PC-9 (cell line): ENCODE data around the gene ACSM2B. TPM values are rescaled to one million over a fixed set of nuclear protein-coding genes. Genes with fewer than 3 reads are reported as not detected.
"Not testable (repeated sequence)": the region's sequence is repeated elsewhere in the genome, so short reads cannot be mapped to it uniquely, and the experiment has no call there.

Source experiments
- BruUV-seq: library from RNA; stranded (reverse); fragments of 400-500 nt; replicated peaks from 2 replicates; lab custom pipeline; 2021; lab: Mats Ljungman, UMichigan
- CTCF ChIA-PET: fragments of 300-600 bp; sonication (Branson Sonifier 250); formaldehyde crosslinking; loops from one replicate; lab custom pipeline; 2022; ENCODE audit warnings: antibody characterized with exemption; lab: Charles Lee
- POLR2A ChIA-PET: fragments of 300-600 bp; sonication (Branson Sonifier 250); formaldehyde crosslinking; loops from one replicate; lab custom pipeline; 2022; ENCODE audit warnings: antibody characterized with exemption; ENCODE audit not compliant: unreplicated experiment; lab: Charles Lee
- DNase-seq, 2 experiments: peaks; one replicate each; pipeline versions ENCODE4 v3.0.0 to v3.0.0-alpha.2; 2015 to 2022; ENCODE audit warnings: mixed read lengths in 1 of 2
- H2AFZ ChIP-seq: fragments of 200-600 bp; sonication (generic); 2 replicates; pipeline ENCODE4 v1.8.1; 2017; ENCODE audit warnings: antibody characterized with exemption
- H3F3A ChIP-seq: fragments of 200-600 bp; sonication (generic); 2 replicates; pipeline ENCODE4 v1.8.1; 2017; ENCODE audit warnings: antibody characterized with exemption, mild to moderate bottlenecking, low read depth; ENCODE audit not compliant: insufficient read depth
- H3K27ac ChIP-seq: fragments of 200-600 bp; sonication (generic); 2 replicates; pipeline ENCODE4 v1.6.1; 2016; ENCODE audit warnings: mixed run types
- H3K27me3 ChIP-seq: fragments of 200-600 bp; sonication (generic); 2 replicates; pipeline ENCODE4 v1.6.1; 2016; ENCODE audit warnings: low read depth, mixed run types; ENCODE audit not compliant: insufficient read depth
- H3K36me3 ChIP-seq: fragments of 200-600 bp; sonication (generic); 2 replicates; pipeline ENCODE4 v1.6.1; 2016; ENCODE audit warnings: low read depth, mixed run types
- H3K4me1 ChIP-seq: fragments of 200-600 bp; sonication (generic); replicated peaks from 2 replicates; pipeline ENCODE4 v1.6.1; 2016; ENCODE audit warnings: mixed run types; ENCODE audit not compliant: insufficient read depth
- H3K4me2 ChIP-seq: fragments of 200-600 bp; sonication (generic); 2 replicates; pipeline ENCODE4 v1.6.1; 2017; ENCODE audit warnings: mixed run types
- H3K4me3 ChIP-seq: fragments of 200-600 bp; sonication (generic); 2 replicates; pipeline ENCODE4 v1.6.1; 2016; ENCODE audit warnings: mixed run types
- H3K79me2 ChIP-seq: fragments of 200-600 bp; sonication (generic); 2 replicates; pipeline ENCODE4 v1.6.1; 2017; ENCODE audit warnings: low read depth, mixed run types
- H3K9me2 ChIP-seq: fragments of 200-600 bp; sonication (generic); 2 replicates; pipeline ENCODE4 v1.8.1; 2017; ENCODE audit warnings: mild to moderate bottlenecking; ENCODE audit not compliant: insufficient read depth
- H3K9me3 ChIP-seq: fragments of 200-600 bp; sonication (generic); 2 replicates; pipeline ENCODE4 v1.8.1; 2016; ENCODE audit warnings: low read depth; ENCODE audit not compliant: insufficient read depth
- H4K20me1 ChIP-seq: fragments of 200-600 bp; sonication (generic); 2 replicates; pipeline ENCODE4 v1.8.1; 2017; ENCODE audit not compliant: insufficient read depth
- CTCF ChIP-seq: fragments of 200-600 bp; sonication (generic); conservative IDR thresholded peaks from 2 replicates; pipeline ENCODE4 v1.6.1; 2017; ENCODE audit warnings: mixed run types, antibody characterized with exemption, mild to moderate bottlenecking, moderate library complexity
- EZH2 ChIP-seq: fragments of 200-600 bp; sonication (generic); IDR thresholded peaks from 2 replicates; pipeline ENCODE4 v1.8.0; 2017; ENCODE audit warnings: antibody characterized with exemption, low read depth
- intact Hi-C: fragments of 100-400 bp; cut with micrococcal nuclease; formaldehyde crosslinking; loops from one replicate; pipeline ENCODE4 v1.10.0; 2022; ENCODE audit not compliant: unreplicated experiment
- total RNA-seq: library from RNA; stranded (reverse); gene quantifications from 2 replicates; pipeline ENCODE4 v1.2.3, GENCODE V29; 2021

The ACSM2B gene
- total RNA-seq, 1 experiment from 2014 or later, result not detected

DNA sequence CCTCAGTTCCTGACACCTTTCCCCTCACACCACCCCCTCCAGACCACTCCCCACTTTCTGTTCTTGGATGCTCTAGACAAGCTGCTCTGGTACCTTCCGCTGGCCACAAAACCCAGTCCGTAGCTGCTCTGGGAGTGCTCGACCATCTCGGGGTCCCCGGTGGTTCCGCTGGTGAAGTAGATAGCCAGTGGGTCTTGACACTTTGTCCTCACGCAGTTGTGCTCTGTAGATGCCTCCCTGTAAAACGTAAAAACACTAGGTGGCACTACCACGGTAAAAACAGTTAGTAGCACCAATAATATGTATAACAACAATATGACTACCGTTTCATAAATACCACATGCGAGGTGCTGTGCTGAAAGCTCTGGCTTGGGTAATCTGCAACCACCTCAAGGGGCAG is 26.0 kb upstream of the ACSM2B start:
- H3K9me2 ChIP-seq, H3K9me3 ChIP-seq, H3K79me2 ChIP-seq, H3K36me3 ChIP-seq, H2AFZ ChIP-seq, H3K4me1 ChIP-seq, BruUV-seq, POLR2A ChIA-PET, H3K27me3 ChIP-seq, H3K4me2 ChIP-seq, H4K20me1 ChIP-seq, intact Hi-C loops, DNase-seq, H3K27ac ChIP-seq, H3F3A ChIP-seq, CTCF ChIA-PET, H3K4me3 ChIP-seq: not testable (repeated sequence)
- TF ChIP-seq CTCF, result peak; percentile 26; the same call in 1 of the 2 replicates

DNA sequence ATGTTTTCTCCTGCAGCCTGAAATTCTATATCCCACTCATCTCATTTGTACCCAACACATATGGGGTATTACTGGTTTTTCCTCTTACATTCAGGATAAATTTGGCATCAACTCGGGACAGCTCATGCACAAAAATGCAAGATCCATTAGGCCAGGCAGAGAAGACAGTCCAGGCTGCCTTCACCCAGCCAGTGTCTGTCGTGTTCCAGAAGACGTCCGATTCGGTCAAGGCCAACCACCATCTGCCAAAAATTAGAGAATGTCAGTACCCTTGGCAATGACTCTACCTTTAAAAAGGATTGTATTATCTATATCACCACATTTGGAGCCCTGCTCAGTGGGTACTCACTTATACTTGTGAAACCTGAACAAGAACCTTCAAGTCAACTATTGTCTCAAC is 23.3 kb upstream of the ACSM2B start:
- H3K36me3 ChIP-seq, H3F3A ChIP-seq, H3K4me1 ChIP-seq, CTCF ChIA-PET, DNase-seq, H3K4me3 ChIP-seq, H3K9me2 ChIP-seq, BruUV-seq, H2AFZ ChIP-seq, H3K4me2 ChIP-seq, H4K20me1 ChIP-seq, H3K27me3 ChIP-seq, POLR2A ChIA-PET, H3K27ac ChIP-seq, H3K9me3 ChIP-seq, H3K79me2 ChIP-seq: not testable (repeated sequence)
- intact Hi-C loops, result loop anchor here (10.0 kb wide), 1 partner anchor 175 kb away; no protein-coding TSS in a partner anchor

GRCh38 chr16:20598832-20599469 is 22.8 kb upstream of the ACSM2B start:
- Histone ChIP-seq H3K4me2 (no peak overlapping the region), H4K20me1 (no peaks in the 10 kb centered on the region), H3K9me3 (no peaks in the 10 kb centered on the region), H3K27ac (no peak overlapping the region), H3K27me3 (no peaks in the 10 kb centered on the region), H3K4me1 (no peaks in the 10 kb centered on the region), H3K79me2 (no peaks in the 10 kb centered on the region), H3K4me3 (no peak overlapping the region), H3K36me3 (no peaks in the 10 kb centered on the region), H3K9me2 (no peaks in the 10 kb centered on the region), H2AFZ (no peak overlapping the region), H3F3A (no peaks in the 10 kb centered on the region)
- ChIA-PET POLR2A (no interaction called here), CTCF (no interaction called here)
- no peak for DNase-seq
- intact Hi-C loops, result loop anchor here (10.0 kb wide), 1 partner anchor 174 kb away; no protein-coding TSS in a partner anchor
- no peak for TF ChIP-seq EZH2
- no peak for TF ChIP-seq CTCF
- no TSS peak for BruUV-seq

DNA sequence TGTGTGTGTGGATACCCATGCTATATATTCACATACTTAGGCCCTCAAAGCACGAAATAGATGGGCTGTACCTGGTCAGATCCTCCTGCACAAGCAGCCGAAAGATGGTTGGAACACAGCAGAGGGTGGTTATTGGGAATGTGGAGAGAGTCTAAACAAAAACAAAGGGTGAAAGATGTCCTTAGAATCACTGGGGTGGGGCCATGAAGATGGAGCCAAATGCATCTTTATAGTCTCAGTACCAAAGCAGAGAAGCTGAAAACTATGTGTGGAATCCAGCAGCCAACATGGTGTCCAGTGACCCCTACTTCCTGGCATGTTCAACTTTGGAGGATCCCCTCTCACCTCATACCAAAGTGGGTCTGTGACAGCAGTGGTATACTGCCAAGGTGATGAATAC is 19.5 kb upstream of the ACSM2B start:
- H2AFZ ChIP-seq, H3F3A ChIP-seq, H3K4me1 ChIP-seq, POLR2A ChIA-PET, H3K9me2 ChIP-seq, H3K79me2 ChIP-seq, H3K27me3 ChIP-seq, DNase-seq, H4K20me1 ChIP-seq, H3K4me2 ChIP-seq, H3K27ac ChIP-seq, H3K36me3 ChIP-seq, BruUV-seq, CTCF ChIA-PET, H3K9me3 ChIP-seq, H3K4me3 ChIP-seq: not testable (repeated sequence)
- intact Hi-C loops, result loop anchor here (10.0 kb wide), 1 partner anchor 171 kb away; no protein-coding TSS in a partner anchor

DNA sequence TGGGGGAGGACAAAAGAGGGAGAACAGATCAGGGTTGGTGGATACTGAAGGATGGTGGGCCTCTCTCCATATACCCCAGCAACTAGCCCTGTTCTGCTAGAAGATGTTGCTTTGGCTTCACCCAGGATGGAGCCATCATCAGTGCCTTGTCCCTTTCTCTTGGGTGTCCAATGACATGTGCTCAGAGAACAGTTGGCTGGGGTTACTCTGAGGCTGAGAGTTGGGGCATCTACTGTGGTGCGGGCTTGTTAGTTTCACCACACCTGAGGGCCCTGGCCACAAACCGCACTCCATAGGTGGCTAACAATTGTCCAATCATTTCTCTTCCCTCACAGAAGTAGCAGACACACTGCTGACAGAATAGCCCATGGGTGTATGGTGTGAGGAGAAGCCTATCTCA is 18.9 kb upstream of the ACSM2B start:
- BruUV-seq, POLR2A ChIA-PET: not testable (repeated sequence)
- intact Hi-C loops, result loop anchor here (10.0 kb wide), 1 partner anchor 170 kb away; no protein-coding TSS in a partner anchor

DNA sequence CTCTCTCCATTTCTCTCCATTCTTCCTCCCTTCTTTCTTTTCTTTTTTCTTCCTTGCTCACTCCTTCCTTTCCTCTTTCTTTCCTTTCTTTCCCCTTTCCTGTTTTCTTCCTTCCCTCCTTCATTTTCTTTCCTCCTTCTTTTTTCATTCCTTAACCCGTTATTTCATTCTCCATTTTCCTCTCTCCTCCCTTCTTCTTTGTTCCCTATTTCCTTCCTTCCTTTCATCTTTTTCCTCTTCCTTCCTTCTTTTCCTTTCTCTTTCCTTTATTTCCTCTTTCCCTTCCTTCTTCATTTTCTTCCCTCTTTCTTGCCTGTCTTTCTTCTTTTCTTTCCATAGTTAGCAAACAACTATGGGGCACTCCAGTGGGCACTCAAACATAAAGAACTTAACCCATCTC is 16.6 kb upstream of the ACSM2B start:
- H4K20me1 ChIP-seq, H3K9me3 ChIP-seq, H3K27me3 ChIP-seq, H3K4me3 ChIP-seq, H3F3A ChIP-seq, H3K36me3 ChIP-seq, H3K4me1 ChIP-seq, H3K79me2 ChIP-seq, POLR2A ChIA-PET, H3K4me2 ChIP-seq, DNase-seq, H3K9me2 ChIP-seq, BruUV-seq, CTCF ChIA-PET, H2AFZ ChIP-seq, H3K27ac ChIP-seq: not testable (repeated sequence)
- intact Hi-C loops, result loop anchor here (10.0 kb wide), 1 partner anchor 168 kb away; no protein-coding TSS in a partner anchor

More for the DNA sequence above, 18.9 kb upstream of the ACSM2B start:
- H3K79me2 ChIP-seq, H4K20me1 ChIP-seq, H3K27ac ChIP-seq, H3K4me2 ChIP-seq, H3K36me3 ChIP-seq, H2AFZ ChIP-seq, DNase-seq, H3K4me3 ChIP-seq, H3K9me2 ChIP-seq, H3K9me3 ChIP-seq, CTCF ChIA-PET, H3F3A ChIP-seq, H3K27me3 ChIP-seq, H3K4me1 ChIP-seq: not testable (repeated sequence)
